ENCODE measurements around the gene PEAK1.

The PEAK1 gene

DNA sequence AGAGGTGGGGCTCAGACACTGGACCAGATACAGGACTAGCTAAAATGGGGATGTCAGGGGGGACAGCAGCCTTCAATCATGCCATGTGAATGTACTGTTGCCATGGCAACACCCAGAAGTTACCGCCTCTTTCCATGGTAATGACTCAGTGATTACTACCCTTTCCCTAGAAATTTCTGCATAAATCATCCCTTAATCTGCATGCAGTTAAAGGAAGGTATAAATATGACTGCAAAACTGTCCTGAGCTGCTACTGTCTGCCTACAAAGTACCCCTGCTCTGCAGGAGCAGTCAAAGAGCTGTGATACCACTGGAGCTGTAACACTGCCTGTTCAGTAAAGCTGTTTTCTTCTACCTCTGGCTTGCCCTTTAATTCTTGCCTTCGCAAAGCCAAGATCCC lies 168.2 kb downstream of the PEAK1 start:
- TF ChIP-seq ZNF274 (IDR thresholded peaks at IDR 0.05; ENCODE audit: low read depth, low read length): no peak
- H3K4me3 ChIP-seq (ENCODE audit: low read length): no peak overlapping the region

DNA sequence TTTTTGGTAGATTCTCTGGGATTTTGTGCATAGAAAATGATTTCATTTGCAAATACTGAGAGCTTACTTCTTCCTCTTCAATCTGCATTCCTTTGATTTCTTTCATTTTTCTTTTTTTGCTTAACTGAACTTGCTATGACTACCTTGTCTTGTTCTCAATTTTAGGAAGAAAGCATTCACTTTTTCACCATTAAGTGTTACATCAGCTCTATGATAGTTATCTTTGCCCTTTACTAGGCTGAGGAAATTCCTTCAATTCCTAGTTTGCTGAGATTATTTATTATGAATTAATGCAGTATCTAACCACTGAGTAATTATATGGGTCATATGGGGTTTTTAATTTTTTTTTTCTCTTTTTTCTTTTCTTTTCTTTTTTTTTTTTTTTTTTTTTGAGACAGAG lies 172.8 kb downstream of the PEAK1 start:
- no peak for TF ChIP-seq ZNF274 (IDR thresholded peaks at IDR 0.05; ENCODE audit: low read depth, low read length)
- H3K4me3 ChIP-seq (ENCODE audit: low read length): no peak overlapping the region

DNA sequence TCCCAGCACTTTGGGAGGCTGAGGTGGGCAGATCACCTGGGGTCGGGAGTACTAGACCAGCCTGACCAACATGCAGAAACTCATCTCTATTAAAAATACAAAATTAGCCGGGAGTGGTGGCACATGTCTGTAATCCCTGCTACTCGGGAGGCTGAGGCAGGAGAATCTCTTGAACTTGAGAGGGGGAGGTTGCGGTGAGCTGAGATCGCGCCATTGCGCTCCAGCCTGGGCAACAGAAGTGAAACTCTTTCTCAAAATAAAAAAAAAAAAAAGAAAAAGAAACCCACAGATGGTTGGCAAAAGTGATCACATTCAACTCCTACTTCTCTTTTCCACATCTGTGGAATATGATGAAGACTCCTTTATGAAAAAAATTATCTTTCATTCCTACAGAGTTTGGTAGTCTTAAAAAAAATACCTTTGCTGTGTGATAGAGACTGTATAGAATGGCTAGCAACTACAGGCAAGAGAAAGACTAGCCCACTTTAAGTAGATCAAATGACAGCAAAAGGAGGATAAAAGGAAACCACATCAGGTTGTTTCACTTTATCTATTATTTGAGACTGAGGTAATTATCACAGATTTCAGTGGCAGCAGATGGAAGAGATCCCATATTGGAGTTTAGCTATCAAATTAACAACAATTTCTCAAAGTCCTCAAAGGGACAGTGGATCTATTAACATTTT lies 176.0 kb downstream of the PEAK1 start:
- TF ChIP-seq ZNF274 (IDR thresholded peaks at IDR 0.05; ENCODE audit: low read depth, low read length): no peak
- no peak overlapping the region for H3K4me3 ChIP-seq (ENCODE audit: low read length)

DNA sequence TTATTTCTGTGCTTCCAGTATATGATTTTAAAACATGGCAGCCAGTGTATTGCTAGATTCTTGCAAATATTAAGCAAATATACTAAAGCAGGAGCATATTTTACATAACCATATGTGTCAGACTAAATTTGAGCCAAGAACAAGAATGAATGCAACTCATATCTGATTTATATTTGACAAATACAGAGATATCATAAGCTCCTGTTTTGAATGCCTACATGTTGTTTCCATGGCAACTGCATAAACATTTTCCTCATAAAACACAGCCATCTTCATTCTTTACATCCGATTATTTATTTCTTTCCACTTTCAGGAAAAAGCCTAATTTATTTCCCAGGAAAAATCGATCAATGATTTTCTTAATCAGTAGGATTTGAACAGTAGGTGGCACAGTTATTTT lies 176.8 kb downstream of the PEAK1 start:
- no peak overlapping the region for H3K4me3 ChIP-seq (ENCODE audit: low read length)
- no peak for TF ChIP-seq ZNF274 (IDR thresholded peaks at IDR 0.05; ENCODE audit: low read depth, low read length)

DNA sequence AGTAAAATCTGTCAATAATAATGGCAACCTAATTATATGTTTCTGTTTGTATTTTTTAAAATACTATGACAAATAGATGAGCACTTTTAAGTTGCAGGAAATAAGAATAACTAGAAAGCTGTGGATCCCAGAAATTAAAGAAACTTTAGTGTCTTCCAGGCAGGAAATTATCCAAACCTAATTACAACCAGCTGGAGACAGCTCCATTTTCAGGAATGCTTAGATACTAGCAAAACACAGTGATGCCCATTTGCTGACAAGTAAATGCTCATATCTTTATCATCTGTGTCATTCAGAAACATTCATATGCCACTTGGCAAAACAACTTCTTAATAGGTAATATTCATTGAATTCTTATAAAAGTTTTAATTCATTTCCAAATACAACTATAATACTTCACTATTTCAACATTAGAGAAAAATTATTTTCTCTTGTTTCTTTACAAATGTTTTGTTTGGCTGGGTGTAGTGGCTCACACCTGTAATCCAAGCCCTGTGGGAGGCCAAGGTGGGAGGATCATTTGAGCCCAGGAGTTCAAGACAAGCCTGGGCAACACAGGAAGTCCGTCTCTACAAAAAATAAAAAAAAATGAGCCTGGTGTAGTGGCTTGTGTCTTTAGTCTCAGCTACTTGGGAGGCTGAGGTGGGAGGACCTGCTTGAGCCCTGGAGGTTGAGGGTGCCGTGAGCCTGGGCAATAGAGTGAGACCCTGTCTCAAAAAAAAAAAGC lies 179.9 kb downstream of the PEAK1 start:
- H3K4me3 ChIP-seq (ENCODE audit: low read length): no peak overlapping the region
- TF ChIP-seq ZNF274 (IDR thresholded peaks at IDR 0.05; ENCODE audit: low read depth, low read length): no peak

DNA sequence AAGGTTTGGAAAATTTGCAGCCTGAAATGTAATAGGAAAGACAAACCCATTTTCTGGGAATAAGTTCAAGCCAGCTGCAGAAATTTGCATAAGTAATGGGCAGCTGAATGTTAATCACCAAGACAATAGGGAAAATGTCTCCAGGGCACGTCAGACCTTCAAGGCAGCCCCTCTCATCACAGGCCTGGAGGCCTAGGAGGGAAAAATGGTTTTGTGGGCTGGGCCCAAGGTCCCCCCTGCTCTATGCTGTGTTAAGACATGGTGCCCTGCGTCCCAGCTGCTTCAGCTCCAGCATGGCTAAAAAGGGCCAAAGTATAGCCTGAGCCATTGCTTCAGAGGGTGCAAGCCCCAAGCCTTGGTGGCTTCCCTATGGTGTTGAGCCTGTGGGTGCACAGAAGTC lies 184.3 kb downstream of the PEAK1 start:
- no peak overlapping the region for H3K4me3 ChIP-seq (ENCODE audit: low read length)
- no peak for TF ChIP-seq ZNF274 (IDR thresholded peaks at IDR 0.05; ENCODE audit: low read depth, low read length)

DNA sequence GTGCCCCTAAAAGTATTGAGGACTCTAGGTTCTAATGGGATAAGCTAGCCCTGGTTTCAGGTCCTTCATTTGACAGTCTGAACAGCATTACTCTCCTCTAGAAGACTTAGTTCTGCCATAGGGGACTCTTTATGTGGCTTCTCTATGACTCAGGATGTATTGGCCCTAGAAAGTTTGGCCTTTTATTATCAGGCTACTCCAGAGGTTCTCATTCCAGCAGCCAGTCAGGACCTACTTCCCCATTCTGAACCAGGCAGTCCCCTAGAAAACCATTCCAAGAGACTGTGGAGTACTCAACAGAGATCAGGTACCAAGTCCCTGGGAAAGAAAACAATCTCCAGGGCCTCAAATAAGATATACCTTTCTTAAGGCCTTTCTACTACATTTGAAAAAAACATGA lies 191.1 kb downstream of the PEAK1 start:
- H3K4me3 ChIP-seq (ENCODE audit: low read length): no peak overlapping the region
- no peak for TF ChIP-seq ZNF274 (IDR thresholded peaks at IDR 0.05; ENCODE audit: low read depth, low read length)

DNA sequence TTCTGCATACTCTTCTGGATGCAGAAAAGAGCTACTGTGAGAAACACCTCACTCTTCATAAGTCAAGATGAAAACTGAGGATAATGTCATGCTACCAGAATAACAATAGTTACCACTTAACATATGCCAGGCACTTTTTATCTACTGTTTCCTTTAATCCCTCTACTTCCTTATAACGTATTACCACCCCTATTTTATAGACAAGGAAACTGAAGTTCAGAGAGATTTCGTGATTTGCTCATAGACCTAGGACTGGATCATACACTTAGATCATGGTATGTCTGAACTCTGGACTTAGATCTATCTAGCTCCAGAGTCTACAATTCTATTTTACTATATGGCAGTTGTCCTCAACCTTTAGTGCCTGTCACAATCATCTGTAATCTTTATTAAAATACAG lies 193.3 kb downstream of the PEAK1 start:
- TF ChIP-seq ZNF274 (IDR thresholded peaks at IDR 0.05; ENCODE audit: low read depth, low read length): no peak
- H3K4me3 ChIP-seq (ENCODE audit: low read length): no peak overlapping the region

DNA sequence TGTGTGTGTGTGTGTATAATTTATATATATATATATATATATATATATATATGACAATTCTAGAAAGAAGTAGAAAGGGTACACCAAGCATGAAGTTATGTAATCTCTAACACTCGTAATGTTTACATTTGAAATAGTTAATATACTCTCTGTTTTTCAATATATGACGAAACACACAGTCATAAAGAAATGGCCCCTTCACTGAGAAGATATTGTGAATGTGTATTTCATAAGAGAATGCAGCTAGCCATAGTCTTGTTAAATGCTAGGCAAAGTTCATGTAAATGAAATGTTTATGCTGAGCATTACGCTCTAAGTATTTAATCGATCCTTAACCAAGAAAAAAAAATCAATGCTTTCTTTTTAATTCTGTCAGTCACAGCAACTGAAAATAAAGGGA lies 194.3 kb downstream of the PEAK1 start:
- TF ChIP-seq ZNF274 (IDR thresholded peaks at IDR 0.05; ENCODE audit: low read depth, low read length): no peak
- no peak overlapping the region for H3K4me3 ChIP-seq (ENCODE audit: low read length)

DNA sequence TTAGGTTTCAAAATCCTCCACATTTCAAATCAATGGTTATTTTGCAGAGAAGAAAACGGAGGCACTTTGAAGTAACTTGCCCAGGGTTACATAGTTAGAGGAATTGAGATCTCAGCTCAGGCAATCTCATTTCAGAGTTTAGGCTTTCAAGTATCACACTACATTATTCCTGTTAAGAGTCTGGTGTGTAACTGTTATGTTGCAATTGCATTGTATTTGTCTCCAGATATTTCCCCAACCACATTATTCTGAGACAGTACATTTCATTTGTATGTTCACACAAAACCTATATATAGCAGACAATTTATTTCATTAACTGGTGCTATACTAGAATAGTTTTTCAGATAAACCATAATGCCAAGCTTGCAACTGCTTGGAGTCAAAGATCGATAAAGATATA lies 194.8 kb downstream of the PEAK1 start:
- TF ChIP-seq ZNF274 (IDR thresholded peaks at IDR 0.05; ENCODE audit: low read depth, low read length): no peak
- no peak overlapping the region for H3K4me3 ChIP-seq (ENCODE audit: low read length)

DNA sequence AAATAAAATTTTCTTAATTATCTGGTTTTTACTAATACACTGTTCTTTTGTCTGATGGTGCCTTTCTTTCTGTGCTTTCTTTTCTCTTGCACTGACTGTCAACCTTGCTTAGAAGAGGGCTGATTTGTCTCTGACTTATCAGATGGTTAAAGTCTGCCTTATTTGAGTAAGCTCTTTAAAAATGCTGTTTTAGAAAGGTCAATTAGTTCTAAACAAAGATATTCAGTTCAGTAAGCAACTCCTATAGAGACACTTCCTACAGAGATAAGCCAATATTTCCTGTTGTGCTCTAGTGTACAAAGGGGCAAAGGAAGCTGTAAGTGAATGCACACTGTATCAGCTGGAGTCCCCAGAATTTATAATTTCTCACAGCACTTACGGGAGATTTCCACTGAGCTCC lies 195.6 kb downstream of the PEAK1 start:
- TF ChIP-seq ZNF274 (IDR thresholded peaks at IDR 0.05; ENCODE audit: low read depth, low read length): no peak
- H3K4me3 ChIP-seq (ENCODE audit: low read length): no peak overlapping the region

DNA sequence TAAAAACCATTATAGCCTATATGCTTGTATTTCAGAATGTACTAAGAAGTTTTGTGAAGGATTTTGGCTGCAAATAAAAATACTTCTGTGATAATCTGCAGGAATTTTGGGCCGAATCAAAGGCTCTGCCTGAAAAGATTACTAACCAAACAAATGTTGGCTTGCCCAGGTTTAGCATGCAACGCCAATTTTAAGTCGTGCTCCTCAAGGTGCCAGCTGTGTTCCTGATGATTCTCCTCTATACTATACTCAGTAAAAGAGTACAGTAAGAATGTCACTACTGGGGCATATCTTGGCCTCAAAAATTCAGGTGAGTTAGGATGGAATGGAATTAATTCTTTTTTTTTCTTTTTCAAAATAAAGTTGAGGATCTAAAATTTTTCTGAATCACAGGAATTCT lies 198.2 kb downstream of the PEAK1 start:
- no peak for TF ChIP-seq ZNF274 (IDR thresholded peaks at IDR 0.05; ENCODE audit: low read depth, low read length)
- H3K4me3 ChIP-seq (ENCODE audit: low read length): no peak overlapping the region

DNA sequence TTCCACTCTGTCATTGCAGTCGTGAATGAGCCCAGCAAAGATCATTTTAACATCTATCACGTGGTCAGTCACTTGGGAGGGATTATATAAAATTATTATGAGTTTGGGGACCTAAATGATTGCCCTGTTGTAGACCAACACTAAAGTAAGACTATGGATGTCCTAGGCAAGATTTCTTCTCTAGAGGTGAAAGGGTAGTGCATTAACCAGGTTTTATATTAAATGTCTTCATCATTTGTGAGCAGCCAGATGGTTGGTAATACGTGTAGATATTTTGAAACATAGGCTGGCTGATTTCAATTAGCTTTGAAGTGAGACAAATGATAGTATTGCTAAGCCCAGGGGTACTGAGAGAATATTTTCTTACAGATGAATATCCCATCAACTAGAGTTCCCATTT lies 198.7 kb downstream of the PEAK1 start:
- TF ChIP-seq ZNF274 (IDR thresholded peaks at IDR 0.05; ENCODE audit: low read depth, low read length): no peak
- no peak overlapping the region for H3K4me3 ChIP-seq (ENCODE audit: low read length)

DNA sequence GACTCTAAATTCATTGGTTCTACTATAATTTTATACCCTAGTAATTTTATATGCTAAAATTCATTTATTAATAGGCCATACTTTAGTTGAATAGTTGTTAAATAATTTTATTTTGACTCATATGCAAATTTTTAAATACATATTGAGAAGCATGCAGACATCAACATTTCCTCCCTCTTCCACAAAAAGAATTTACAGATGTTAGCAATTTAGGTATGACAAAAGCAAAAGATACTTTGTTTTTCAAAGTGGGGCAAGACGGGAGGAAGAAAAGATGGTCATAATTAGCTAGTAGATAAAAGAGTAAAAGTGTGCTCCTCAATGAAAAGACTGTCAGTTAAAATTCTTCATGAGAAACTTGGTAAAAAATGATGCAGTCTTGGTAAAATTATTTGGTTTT lies 200.1 kb downstream of the PEAK1 start:
- H3K4me3 ChIP-seq (ENCODE audit: low read length): no peak overlapping the region
- TF ChIP-seq ZNF274 (IDR thresholded peaks at IDR 0.05; ENCODE audit: low read depth, low read length): no peak

DNA sequence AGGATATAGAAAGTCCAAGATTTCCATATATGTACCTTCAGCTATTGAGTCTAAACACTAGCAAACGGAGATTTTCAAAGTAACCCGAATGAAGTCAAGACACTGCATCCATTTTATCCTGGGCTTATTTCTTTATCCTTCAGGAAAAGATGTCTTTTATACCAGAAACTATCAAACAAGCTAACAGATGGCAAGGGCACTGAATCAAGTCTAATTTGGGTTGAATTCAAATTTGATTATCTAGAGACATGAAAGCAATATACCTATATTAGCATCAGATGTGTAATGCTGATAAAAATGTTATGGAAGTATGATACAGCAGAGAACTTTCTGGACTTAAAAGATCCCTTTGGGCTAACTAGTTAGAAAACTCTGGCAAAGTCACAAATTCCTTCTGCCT lies 210.7 kb downstream of the PEAK1 start:
- no peak for TF ChIP-seq ZNF274 (IDR thresholded peaks at IDR 0.05; ENCODE audit: low read depth, low read length)
- no peak overlapping the region for H3K4me3 ChIP-seq (ENCODE audit: low read length)

DNA sequence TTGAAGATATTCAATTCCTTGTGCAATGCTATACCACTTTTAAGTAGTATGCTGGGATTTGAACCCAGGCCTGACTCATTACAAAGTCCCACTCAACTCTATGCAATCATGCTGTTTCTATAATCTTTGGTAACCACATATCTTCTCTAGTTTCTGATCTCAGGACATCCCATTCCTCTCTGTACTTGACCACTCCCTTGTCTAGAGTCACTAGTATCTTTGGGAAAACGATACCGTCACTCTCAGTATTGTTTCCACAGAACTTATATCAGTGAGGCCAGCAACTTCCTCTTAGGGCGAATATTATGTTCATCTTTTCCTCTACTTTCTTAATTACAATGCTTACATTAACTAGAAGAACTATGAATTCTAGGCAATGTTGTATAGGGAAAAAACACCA lies 211.7 kb downstream of the PEAK1 start:
- no peak for TF ChIP-seq ZNF274 (IDR thresholded peaks at IDR 0.05; ENCODE audit: low read depth, low read length)
- H3K4me3 ChIP-seq (ENCODE audit: low read length): no peak overlapping the region

Data from GM08714 (cell line).